HG03521 (cell line): ENCODE data around the gene KLHL29.
"Not testable (repeated sequence)": the region's sequence is repeated elsewhere in the genome, so short reads cannot be mapped to it uniquely, and the experiment has no call there.

Source experiments
- ATAC-seq: cut with Tn5 transposase; IDR thresholded peaks from one replicate; pipeline ENCODE4 v1.9.1; 2021; ENCODE audit warnings: mild to moderate bottlenecking, moderate library complexity; ENCODE audit not compliant: unreplicated experiment

The KLHL29 gene

GRCh38 chr2:23734416-23734815 is 349.4 kb downstream of the KLHL29 start:
- ATAC-seq: no peak

DNA sequence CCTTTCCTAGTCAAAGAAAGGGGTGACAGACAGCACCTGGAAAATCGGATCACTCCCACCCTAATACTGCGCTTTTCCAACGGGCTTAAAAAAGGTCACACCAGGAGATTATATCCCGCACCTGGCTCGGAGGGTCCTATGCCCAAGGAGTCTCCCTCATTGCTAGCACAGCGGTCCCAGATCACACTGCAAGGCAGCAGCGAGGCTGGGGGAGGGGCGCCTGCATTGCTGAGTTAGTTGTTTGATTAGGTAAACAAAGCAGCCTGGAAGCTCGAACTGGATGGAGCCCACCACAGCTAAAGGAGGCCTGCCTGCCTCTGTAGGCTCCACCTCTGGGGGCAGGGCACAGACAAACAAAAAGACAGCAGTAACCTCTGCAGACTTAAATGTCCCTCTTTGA is 351.8 kb downstream of the KLHL29 start:
- ATAC-seq: not testable (repeated sequence)

- no peak for ATAC-seq
These were observed 360.2 kb downstream of the KLHL29 start for GRCh38 chr2:23745068-23745725.

- ATAC-seq: no peak
These were observed 360.7 kb downstream of the KLHL29 start for GRCh38 chr2:23745726-23746105.

GRCh38 chr2:23746141-23746863 is 361.3 kb downstream of the KLHL29 start:
- ATAC-seq: no peak

DNA sequence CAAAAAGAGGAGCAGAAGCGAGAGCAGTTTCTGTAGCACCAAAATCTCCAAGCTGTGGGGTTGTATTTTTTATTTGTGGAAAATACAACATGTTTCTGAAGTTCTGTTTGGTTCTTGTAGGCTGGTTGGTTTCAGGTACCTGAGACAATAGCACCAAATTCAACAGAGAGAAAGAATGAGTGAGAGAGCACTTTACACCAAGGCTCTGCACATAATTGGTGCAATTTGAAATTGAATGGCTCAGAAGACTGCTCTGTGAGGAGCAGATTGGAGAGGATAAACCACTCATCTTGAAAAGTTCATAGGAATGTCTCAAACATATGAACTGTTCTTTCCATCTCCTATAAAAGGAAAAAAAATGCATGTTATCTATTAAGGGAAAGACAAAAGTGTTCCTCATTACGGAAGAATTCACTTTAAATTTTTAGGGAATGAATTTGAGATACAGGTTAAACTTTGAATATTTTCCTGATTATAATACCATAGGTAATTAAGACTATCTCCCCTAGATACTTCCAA is 366.8 kb downstream of the KLHL29 start:
- ATAC-seq: no peak

- no peak for ATAC-seq
These were observed 368.5 kb downstream of the KLHL29 start for GRCh38 chr2:23753291-23754010.

DNA sequence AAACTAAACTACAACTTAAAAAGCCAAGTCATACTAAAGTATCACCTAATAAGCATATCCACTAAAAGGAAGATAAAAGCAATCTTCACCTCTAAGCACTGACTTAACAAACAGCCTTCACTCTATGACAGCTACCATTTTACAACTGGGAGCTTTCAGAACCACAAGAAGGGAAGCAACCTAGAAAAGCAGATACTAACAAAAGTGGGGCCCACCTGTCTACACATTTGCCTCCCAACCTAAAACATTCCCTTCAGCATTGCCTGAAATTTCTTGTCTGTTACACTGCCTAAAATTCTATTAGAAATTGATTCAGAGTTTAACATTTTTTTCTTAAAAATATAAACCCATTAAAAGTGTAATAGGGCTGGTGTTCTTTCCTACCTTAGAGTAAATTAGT is 370.0 kb downstream of the KLHL29 start:
- ATAC-seq: no peak

DNA sequence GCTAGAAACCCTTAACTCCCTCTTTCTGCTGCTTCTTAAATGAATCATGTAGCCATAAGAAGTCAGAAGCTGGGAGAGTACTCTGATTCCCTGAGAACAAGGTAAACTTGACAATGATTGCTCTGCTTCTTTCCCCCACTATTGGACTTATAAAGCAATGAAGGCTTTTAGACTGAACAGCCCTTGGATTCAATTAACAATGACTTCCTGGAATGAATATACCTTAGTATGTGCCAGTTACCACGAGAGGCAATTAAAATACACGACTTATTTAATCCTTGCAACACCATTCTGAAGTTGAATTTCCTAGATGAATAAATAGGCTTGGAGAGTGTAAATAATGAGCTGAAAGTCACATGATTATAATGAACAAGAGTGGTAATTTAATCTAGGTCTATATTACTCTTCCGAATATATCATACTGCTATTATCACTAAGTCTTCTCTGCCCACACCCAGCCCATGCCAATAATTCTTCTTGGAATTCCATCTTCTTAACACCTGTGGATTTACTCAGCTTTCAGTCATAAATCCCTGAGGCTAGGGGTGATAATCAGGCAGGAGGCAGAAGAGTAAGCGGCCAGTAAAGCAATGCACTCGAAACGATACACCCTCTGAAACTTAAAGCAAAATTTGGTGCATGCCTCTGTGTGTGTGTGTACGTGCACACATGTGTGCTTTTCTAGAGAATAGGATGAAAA is 371.8 kb downstream of the KLHL29 start:
- no peak for ATAC-seq

DNA sequence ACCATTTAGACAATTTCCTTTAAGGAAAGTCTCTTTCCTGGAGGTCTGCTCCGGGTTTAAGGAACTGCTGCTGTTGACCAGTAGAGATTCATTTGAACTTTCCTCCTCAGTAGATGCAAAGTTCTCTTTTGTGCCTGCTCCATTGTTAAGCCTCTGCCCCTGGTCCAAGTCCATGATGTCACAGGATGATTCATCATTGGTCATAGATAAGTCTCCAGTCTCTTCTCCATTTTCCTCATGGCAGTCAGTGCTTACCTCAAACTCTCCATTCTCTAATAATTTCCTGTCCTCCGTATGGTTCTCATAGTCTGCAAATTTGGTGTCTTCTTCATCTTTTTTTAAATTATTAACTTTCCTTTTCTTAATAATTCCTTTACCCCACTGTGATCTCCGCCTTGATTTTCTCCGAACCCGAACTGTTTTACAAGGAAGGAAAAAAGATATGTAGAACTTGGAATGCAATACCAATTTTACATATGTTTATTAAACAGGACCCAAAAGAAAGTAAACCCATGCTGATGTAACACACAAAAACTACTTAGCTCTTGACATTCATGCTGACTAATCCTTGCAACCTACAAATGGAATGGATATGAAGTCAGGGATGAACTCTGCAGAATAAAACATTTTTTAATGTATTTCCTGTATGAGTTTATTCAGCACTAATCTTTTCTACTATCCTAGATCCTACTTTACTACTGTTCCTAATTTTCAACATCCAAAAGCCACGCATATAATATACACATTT is 372.9 kb downstream of the KLHL29 start:
- ATAC-seq: no peak
